Activated B cell treated with CpG ODN at 0.5 μM for 24 hours (primary cell): ENCODE measurements around the gene ADSS1. TPM values are rescaled to one million over a fixed set of nuclear protein-coding genes. Genes with fewer than 3 reads are reported as not detected.

Source experiments
- ATAC-seq: fragments of 200-7000 bp; cut with Tn5 transposase; one replicate; pipeline ENCODE4 v1.10.0; 2021; ENCODE audit warnings: low read depth, mild to moderate bottlenecking, moderate library complexity
- CTCF ChIA-PET: fragments of 350-600 bp; sonication (Branson Sonifier 250); formaldehyde crosslinking; loops from one replicate; lab custom pipeline; 2021; ENCODE audit warnings: antibody characterized with exemption; lab: Charles Lee
- POLR2A ChIA-PET: fragments of 350-600 bp; sonication (Branson Sonifier 250); formaldehyde crosslinking; loops from one replicate; lab custom pipeline; 2021; ENCODE audit warnings: antibody characterized with exemption; lab: Charles Lee
- DNase-seq: peaks from one replicate; pipeline ENCODE4 v3.0.0; 2022
- H3K27ac Mint-ChIP-seq: one replicate; pipeline ENCODE4 v1.8.0; 2020; ENCODE audit warnings: mixed read lengths
- H3K27me3 Mint-ChIP-seq: one replicate; pipeline ENCODE4 v1.8.0; 2021; ENCODE audit warnings: mixed read lengths
- H3K36me3 Mint-ChIP-seq: one replicate; pipeline ENCODE4 v1.8.0; 2021; ENCODE audit warnings: low read depth, mixed read lengths
- H3K4me1 Mint-ChIP-seq: one replicate; pipeline ENCODE4 v1.8.0; 2021; ENCODE audit warnings: mixed read lengths
- H3K4me3 Mint-ChIP-seq: one replicate; pipeline ENCODE4 v1.8.0; 2020; ENCODE audit warnings: mild to moderate bottlenecking, mixed read lengths
- H3K9me3 Mint-ChIP-seq: one replicate; pipeline ENCODE4 v1.8.0; 2020; ENCODE audit warnings: mixed read lengths
- CTCF ChIP-seq: fragments of 200-600 bp; IDR thresholded peaks from one replicate; pipeline ENCODE4 v1.8.0; 2022; ENCODE audit warnings: antibody characterized with exemption, mild to moderate bottlenecking
- intact Hi-C: fragments of 100-400 bp; cut with micrococcal nuclease; formaldehyde crosslinking; loops from one replicate; pipeline ENCODE4 v1.15.1; 2024
- total RNA-seq: library from RNA; stranded (reverse); gene quantifications from 2 replicates; pipeline ENCODE4 v1.2.3, GENCODE V29; 2022

Gene ADSS1
- total RNA-seq, 1 donor from 2014 or later = 0.18 TPM

- H3K9me3 Mint-ChIP-seq = no peaks in the 10 kb centered on the region
- ChIA-PET POLR2A (interaction anchor here (1.0 to 6.9 kb wide), 7 partner anchors 9 to 72 kb away, joined by 3 to 182 read pairs (median 5); partner anchors contain the start of gene SIVA1), CTCF (interaction anchor here (0.8 to 2.3 kb wide), 8 partner anchors 8 to 34 kb away, joined by 3 to 14 read pairs (median 6); no protein-coding TSS in a partner anchor)
- DNase-seq (peak; percentile 47), ATAC-seq (peak; percentile 64)
- peak overlapping the region; percentile 21 for H3K4me3 Mint-ChIP-seq
- no peaks in the 10 kb centered on the region for H3K36me3 Mint-ChIP-seq
- H3K27me3 Mint-ChIP-seq = no peaks in the 10 kb centered on the region
- peaks cover 65% of the 10 kb centered on the region for H3K4me1 Mint-ChIP-seq
- no peak for TF ChIP-seq CTCF
- peak overlapping the region; percentile 63 for H3K27ac Mint-ChIP-seq
- intact Hi-C loops = loop anchor here (1.0 to 10.0 kb wide), 3 partner anchors 24 to 244 kb away; partner anchors contain the start of gene PLD4
Measured at GRCh38 chr14:104680806-104681688, 43.0 kb upstream of the ADSS1 start.

GRCh38 chr14:104681689-104682074 is 42.3 kb upstream of the ADSS1 start:
- Mint-ChIP-seq H3K4me3 (no peak overlapping the region), H3K27ac (no peak overlapping the region), H3K9me3 (no peaks in the 10 kb centered on the region), H3K36me3 (no peaks in the 10 kb centered on the region), H3K4me1 (peaks cover 70% of the 10 kb centered on the region), H3K27me3 (no peaks in the 10 kb centered on the region)
- CTCF ChIA-PET = interaction anchor here (0.8 to 2.3 kb wide), 8 partner anchors 9 to 35 kb away, joined by 3 to 14 read pairs (median 6); no protein-coding TSS in a partner anchor
- DNase-seq (no peak), ATAC-seq (no peak)
- intact Hi-C loops = loop anchor here (1.0 to 10.0 kb wide), 3 partner anchors 24 to 243 kb away; partner anchors contain the start of gene PLD4
- no peak for TF ChIP-seq CTCF
- POLR2A ChIA-PET = interaction anchor here (1.2 to 6.9 kb wide), 3 partner anchors 16 to 71 kb away, joined by 7 to 182 read pairs (median 9); partner anchors contain the start of gene SIVA1

- Mint-ChIP-seq H3K9me3 (no peaks in the 10 kb centered on the region), H3K4me1 (peaks cover 70% of the 10 kb centered on the region), H3K27me3 (no peaks in the 10 kb centered on the region), H3K27ac (no peak overlapping the region), H3K4me3 (no peak overlapping the region), H3K36me3 (no peaks in the 10 kb centered on the region)
- POLR2A ChIA-PET = interaction anchor here (1.0 to 6.9 kb wide), 2 partner anchors 16 to 22 kb away, joined by 4 to 182 read pairs; no protein-coding TSS in a partner anchor
- intact Hi-C loops = loop anchor here (10.0 kb wide), 1 partner anchor 243 kb away; the partner anchor contains the start of gene PLD4
- no peak for DNase-seq
- no peak for ATAC-seq
- TF ChIP-seq CTCF = no peak
- CTCF ChIA-PET = interaction anchor here (0.9 to 1.9 kb wide), 5 partner anchors 9 to 36 kb away, joined by 3 to 13 read pairs (median 8); no protein-coding TSS in a partner anchor
Measured at GRCh38 chr14:104682107-104682593, 41.9 kb upstream of the ADSS1 start.

GRCh38 chr14:104683653-104684448 is 40.2 kb upstream of the ADSS1 start:
- intact Hi-C loops = loop anchor here (10.0 kb wide), 1 partner anchor 241 kb away; the partner anchor contains the start of gene PLD4
- H3K27ac Mint-ChIP-seq = no peak overlapping the region
- H3K27me3 Mint-ChIP-seq = no peaks in the 10 kb centered on the region
- ATAC-seq (no peak), DNase-seq (no peak)
- TF ChIP-seq CTCF = no peak
- ChIA-PET CTCF (no interaction called here), POLR2A (interaction anchor here (0.5 kb wide), 1 partner anchor 26 kb away, joined by 3 read pairs; no protein-coding TSS in a partner anchor)
- H3K4me1 Mint-ChIP-seq = peaks cover 68% of the 10 kb centered on the region
- H3K36me3 Mint-ChIP-seq = no peaks in the 10 kb centered on the region
- no peak overlapping the region for H3K4me3 Mint-ChIP-seq
- no peaks in the 10 kb centered on the region for H3K9me3 Mint-ChIP-seq
